ENCODE results near the gene PAH. TPM values are rescaled to one million over a fixed set of nuclear protein-coding genes. Genes with fewer than 3 reads are reported as not detected.

PAH gene
- total and polyA plus RNA-seq, 2 of the 4 experiments (the other 2 are of a cell fraction): not detected

GRCh38 chr12:102921240-102921639, 4.2 kb upstream of the PAH start:
- Histone ChIP-seq H3K9ac (ENCODE audit: low read depth, low read length) (no peak overlapping the region), H2AFZ (replicated peaks; ENCODE audit: low read length, poor library complexity) (no peak overlapping the region), H3K18ac (ENCODE audit: low read depth, low read length) (no peak overlapping the region), H4K8ac (ENCODE audit: low read depth in 2 of 2, low read length in 2 of 2) (no peak overlapping the region), H3K4me1 (ENCODE audit: control insufficient read depth, insufficient read depth, low read length) (no peaks in the 10 kb centered on the region), H3K4me2 (ENCODE audit: low read depth, low read length) (no peak overlapping the region), H4K5ac (ENCODE audit: low read depth, low read length) (no peak overlapping the region), H2AK9ac (replicated peaks; ENCODE audit: low read depth, low read length, poor library complexity) (no peak overlapping the region), H3K27me3 (ENCODE audit: control insufficient read depth, insufficient read depth, low read length) (no peaks in the 10 kb centered on the region), H4K91ac (ENCODE audit: insufficient read depth, low read depth, low read length) (no peak overlapping the region), H2BK20ac (ENCODE audit: low read depth, low read length) (no peak overlapping the region), H3K36me3 (ENCODE audit: control insufficient read depth, insufficient read depth, low read length) (no peaks in the 10 kb centered on the region), H3K56ac (ENCODE audit: extremely low read depth, insufficient read depth, low read length) (no peak overlapping the region), H2BK120ac (ENCODE audit: low read depth, low read length) (no peak overlapping the region), H3K27ac (ENCODE audit: insufficient read depth, low read length) (no peak overlapping the region), H3K9me1 (ENCODE audit: insufficient read depth, low read length) (no peaks in the 10 kb centered on the region), H2BK5ac (ENCODE audit: low read depth, low read length, poor library complexity, severe bottlenecking) (no peak overlapping the region), H3K79me1 (ENCODE audit: low read depth in 1 of 2, low read length in 2 of 2) (no peaks in the 10 kb centered on the region), H3K14ac (replicated peaks; ENCODE audit: low read depth, low read length) (no peak overlapping the region), H3K9me3 (ENCODE audit: control insufficient read depth, insufficient read depth, low read length) (peaks cover 2% of the 10 kb centered on the region), H3K23ac (ENCODE audit: low read depth, low read length) (no peak overlapping the region), H3K4me3 (ENCODE audit: insufficient read depth, low read depth, low read length) (no peak overlapping the region), H2AK5ac (ENCODE audit: low read depth, low read length) (no peak overlapping the region), H4K20me1 (ENCODE audit: insufficient read depth, low read length) (no peaks in the 10 kb centered on the region), H3K4ac (ENCODE audit: low read depth, low read length) (no peak overlapping the region), H2BK15ac (ENCODE audit: low read depth, low read length) (no peak overlapping the region)
- ATAC-seq (ENCODE audit: low read depth): no peak
- CTCF ChIA-PET: no interaction called here
- no peak for DNase-seq
- dilution Hi-C loops (cut with HindIII; ENCODE audit: low sequenced_read_pairs, unreplicated experiment) (no loop called here), in situ Hi-C loops (cut with MboI; ENCODE audit: low sequenced_read_pairs) (no loop called here), intact Hi-C loops (cut with micrococcal nuclease) (no loop called here)
- no TSS peak for BruUV-seq (replicated peaks)
- POLR2A ChIA-PET (ENCODE audit: unreplicated experiment): no interaction called here
- no peak for TF ChIP-seq CHD1 (IDR thresholded peaks at IDR 0.05; ENCODE audit: low read depth, low read length)
- no peak for TF ChIP-seq RAD21 (IDR thresholded peaks at IDR 0.05; ENCODE audit: low read length)
- no peak for TF ChIP-seq CTCF (conservative IDR thresholded peaks at IDR 0.05; ENCODE audit: low read depth, low read length)
- no peak for TF ChIP-seq MAZ (IDR thresholded peaks at IDR 0.05; ENCODE audit: borderline replicate concordance, low read depth, low read length)

Data from IMR-90 (cell line).